MM.1S (cell line): Measurements from ENCODE around the gene DISP3.

Source experiments
- CTCF ChIP-seq: fragments of 300-600 bp; sonication (generic); IDR thresholded peaks from 2 replicates; pipeline ENCODE4 v1.5.1; 2016; ENCODE audit warnings: antibody characterized with exemption, low read length, mixed read lengths
- EZH2 ChIP-seq: fragments of 300-600 bp; sonication (generic); optimal IDR thresholded peaks from 2 replicates; pipeline ENCODE3; 2017; ENCODE audit warnings: low read depth, mild to moderate bottlenecking, antibody characterized with exemption, low read length, mixed read lengths
- EZH2phosphoT487 ChIP-seq: fragments of 300-600 bp; sonication (generic); IDR thresholded peaks from 2 replicates; pipeline ENCODE4 v1.6.1; 2018; ENCODE audit warnings: antibody characterized with exemption, low read length

- peak; percentile 65 for TF ChIP-seq CTCF
- no peak for TF ChIP-seq EZH2
- no peak for TF ChIP-seq EZH2phosphoT487
Observed at GRCh38 chr1:11478571-11479374, at the start of gene DISP3.
